Stimulated activated CD4-positive, alpha-beta T cell treated with anti-CD3 and anti-CD28 coated beads, Interleukin-4, amount 100 ng/mL, for 4 hours (primary cell): ENCODE data around the gene TESPA1.

Experiments used
- DNase-seq, 2 experiments: peaks; one replicate each; pipeline ENCODE4 v3.0.0-alpha.2; 2020

TESPA1 gene

GRCh38 chr12:54983536-54984101 is 943 bp downstream of the TESPA1 start:
- DNase-seq = peak; percentile 39 to 82

- DNase-seq = peak; percentile 25 to 69
These were observed 2.8 kb downstream of the TESPA1 start for GRCh38 chr12:54981796-54982195.

GRCh38 chr12:54980341-54980740 is 4.2 kb downstream of the TESPA1 start:
- peak; percentile 39 to 42 for DNase-seq

GRCh38 chr12:54977857-54978256 is 6.7 kb downstream of the TESPA1 start:
- no peak for DNase-seq

- no peak for DNase-seq
These were observed 7.4 kb downstream of the TESPA1 start for GRCh38 chr12:54977155-54977554.

GRCh38 chr12:54975875-54976274 is 8.7 kb downstream of the TESPA1 start:
- DNase-seq = no peak

GRCh38 chr12:54975272-54975671 is 9.3 kb downstream of the TESPA1 start:
- DNase-seq = no peak

GRCh38 chr12:54974279-54974678 is 10.3 kb downstream of the TESPA1 start:
- no peak for DNase-seq

GRCh38 chr12:54973556-54973955 is 11.0 kb downstream of the TESPA1 start:
- DNase-seq = no peak

GRCh38 chr12:54970741-54971140 is 13.8 kb downstream of the TESPA1 start:
- no peak for DNase-seq

- DNase-seq = no peak
These were observed 16.3 kb downstream of the TESPA1 start for GRCh38 chr12:54968181-54968730.

- DNase-seq = no peak
These were observed 17.1 kb downstream of the TESPA1 start for GRCh38 chr12:54967461-54967860.

- no peak for DNase-seq
These were observed 23.4 kb downstream of the TESPA1 start for GRCh38 chr12:54961190-54961589.

GRCh38 chr12:54959291-54960018 is 25.1 kb downstream of the TESPA1 start:
- no peak for DNase-seq

GRCh38 chr12:54958048-54958658 is 26.4 kb downstream of the TESPA1 start:
- DNase-seq = peak in 1 of 2 experiments; percentile 51

GRCh38 chr12:54956818-54957641 is 27.5 kb downstream of the TESPA1 start:
- DNase-seq = no peak

GRCh38 chr12:54956322-54956721 is 28.2 kb downstream of the TESPA1 start:
- DNase-seq = no peak

GRCh38 chr12:54954801-54955200 is 29.8 kb downstream of the TESPA1 start:
- DNase-seq = no peak

- DNase-seq = no peak
These were observed 30.3 kb downstream of the TESPA1 start for GRCh38 chr12:54954228-54954627.

GRCh38 chr12:54950071-54950727 is 34.4 kb downstream of the TESPA1 start:
- DNase-seq = no peak

GRCh38 chr12:54949073-54949711 is 35.4 kb downstream of the TESPA1 start:
- DNase-seq = no peak

GRCh38 chr12:54948171-54948570 is 36.4 kb downstream of the TESPA1 start:
- DNase-seq = no peak
